Measurements from ENCODE around the gene OR8D2. TPM values are rescaled to one million over a fixed set of nuclear protein-coding genes. Genes with fewer than 3 reads are reported as not detected.

Gene OR8D2
- total RNA-seq, 1 experiment from 2014 or later, result not detected

DNA sequence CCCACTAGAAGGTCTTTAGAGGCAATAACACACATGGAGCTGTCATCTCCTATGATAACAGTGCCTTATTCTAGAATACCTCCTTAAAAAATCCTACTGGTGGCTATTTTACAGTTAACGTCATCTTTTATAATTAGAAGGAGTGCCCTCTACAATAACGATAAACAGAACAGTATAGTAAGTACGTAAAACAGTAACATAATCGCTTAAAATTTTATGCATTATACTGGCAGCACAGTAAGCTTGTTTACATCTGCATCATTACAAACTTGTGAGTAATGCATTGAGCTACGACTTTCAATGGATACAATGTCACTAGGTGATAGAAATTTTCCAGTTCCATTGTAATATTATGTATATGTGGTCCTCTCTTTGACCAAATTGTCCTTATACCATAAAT is 24.3 kb upstream of the OR8D2 start:
- TF ChIP-seq ZMAT4 (CRISPR knock-in tag; IDR thresholded peaks at IDR 0.05) (no peak), MYBL2 (CRISPR knock-in tag; IDR thresholded peaks at IDR 0.05) (no peak), ZNF232 (CRISPR knock-in tag; IDR thresholded peaks at IDR 0.05) (no peak), ATF1 (CRISPR knock-in tag; IDR thresholded peaks at IDR 0.05) (no peak), FOXP1 (CRISPR knock-in tag; IDR thresholded peaks at IDR 0.05; ENCODE audit: borderline replicate concordance) (no peak), ZNF263 (CRISPR knock-in tag; IDR thresholded peaks at IDR 0.05; ENCODE audit: low read depth) (no peak), CREB1 (CRISPR knock-in tag; IDR thresholded peaks at IDR 0.05) (no peak), HMGXB4 (CRISPR knock-in tag; IDR thresholded peaks at IDR 0.05) (no peak), RELA (CRISPR knock-in tag; IDR thresholded peaks at IDR 0.05; ENCODE audit: borderline replicate concordance) (no peak), E2F5 (CRISPR knock-in tag; IDR thresholded peaks at IDR 0.05) (no peak), TEAD1 (CRISPR knock-in tag; IDR thresholded peaks at IDR 0.05) (no peak), HMGA2 (CRISPR knock-in tag; IDR thresholded peaks at IDR 0.05) (no peak)
- TF ChIP-seq, protein P1, sequence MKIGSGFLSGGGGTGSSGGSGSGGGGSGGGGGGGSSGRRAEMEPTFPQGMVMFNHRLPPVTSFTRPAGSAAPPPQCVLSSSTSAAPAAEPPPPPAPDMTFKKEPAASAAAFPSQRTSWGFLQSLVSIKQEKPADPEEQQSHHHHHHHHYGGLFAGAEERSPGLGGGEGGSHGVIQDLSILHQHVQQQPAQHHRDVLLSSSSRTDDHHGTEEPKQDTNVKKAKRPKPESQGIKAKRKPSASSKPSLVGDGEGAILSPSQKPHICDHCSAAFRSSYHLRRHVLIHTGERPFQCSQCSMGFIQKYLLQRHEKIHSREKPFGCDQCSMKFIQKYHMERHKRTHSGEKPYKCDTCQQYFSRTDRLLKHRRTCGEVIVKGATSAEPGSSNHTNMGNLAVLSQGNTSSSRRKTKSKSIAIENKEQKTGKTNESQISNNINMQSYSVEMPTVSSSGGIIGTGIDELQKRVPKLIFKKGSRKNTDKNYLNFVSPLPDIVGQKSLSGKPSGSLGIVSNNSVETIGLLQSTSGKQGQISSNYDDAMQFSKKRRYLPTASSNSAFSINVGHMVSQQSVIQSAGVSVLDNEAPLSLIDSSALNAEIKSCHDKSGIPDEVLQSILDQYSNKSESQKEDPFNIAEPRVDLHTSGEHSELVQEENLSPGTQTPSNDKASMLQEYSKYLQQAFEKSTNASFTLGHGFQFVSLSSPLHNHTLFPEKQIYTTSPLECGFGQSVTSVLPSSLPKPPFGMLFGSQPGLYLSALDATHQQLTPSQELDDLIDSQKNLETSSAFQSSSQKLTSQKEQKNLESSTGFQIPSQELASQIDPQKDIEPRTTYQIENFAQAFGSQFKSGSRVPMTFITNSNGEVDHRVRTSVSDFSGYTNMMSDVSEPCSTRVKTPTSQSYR (CRISPR knock-in tag; IDR thresholded peaks at IDR 0.05), result no peak
- TF ChIP-seq, protein P2, sequence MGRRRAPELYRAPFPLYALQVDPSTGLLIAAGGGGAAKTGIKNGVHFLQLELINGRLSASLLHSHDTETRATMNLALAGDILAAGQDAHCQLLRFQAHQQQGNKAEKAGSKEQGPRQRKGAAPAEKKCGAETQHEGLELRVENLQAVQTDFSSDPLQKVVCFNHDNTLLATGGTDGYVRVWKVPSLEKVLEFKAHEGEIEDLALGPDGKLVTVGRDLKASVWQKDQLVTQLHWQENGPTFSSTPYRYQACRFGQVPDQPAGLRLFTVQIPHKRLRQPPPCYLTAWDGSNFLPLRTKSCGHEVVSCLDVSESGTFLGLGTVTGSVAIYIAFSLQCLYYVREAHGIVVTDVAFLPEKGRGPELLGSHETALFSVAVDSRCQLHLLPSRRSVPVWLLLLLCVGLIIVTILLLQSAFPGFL (CRISPR knock-in tag; IDR thresholded peaks at IDR 0.05; ENCODE audit: borderline replicate concordance), result no peak
- H3K4me3 Mint-ChIP-seq, result no peak overlapping the region
- H3K27ac Mint-ChIP-seq, result no peak overlapping the region
- CTCF ChIA-PET, result no interaction called here
- POLR2A ChIA-PET, result no interaction called here
- ATAC-seq (no peak), DNase-seq (ENCODE audit: low spot score) (no peak)
- H3K27me3 Mint-ChIP-seq (ENCODE audit: low read depth), result no peaks in the 10 kb centered on the region
- peaks cover 22% of the 10 kb centered on the region for H3K9me3 Mint-ChIP-seq
- no peaks in the 10 kb centered on the region for H3K4me1 Mint-ChIP-seq
- H3K36me3 Mint-ChIP-seq, result no peaks in the 10 kb centered on the region

GRCh38 chr11:124340142-124340447 is 20.1 kb upstream of the OR8D2 start:
- ATAC-seq (no peak), DNase-seq (ENCODE audit: low spot score) (no peak)
- Mint-ChIP-seq H3K27ac (no peak overlapping the region), H3K36me3 (no peaks in the 10 kb centered on the region), H3K4me3 (no peak overlapping the region), H3K9me3 (peaks cover 4% of the 10 kb centered on the region), H3K4me1 (no peaks in the 10 kb centered on the region), H3K27me3 (ENCODE audit: low read depth) (no peaks in the 10 kb centered on the region; the same call in 1 of the 2 replicates)
- TF ChIP-seq EMX1 (CRISPR knock-in tag; IDR thresholded peaks at IDR 0.05) (no peak), NFE2L1 (CRISPR knock-in tag; IDR thresholded peaks at IDR 0.05) (no peak), AR (CRISPR knock-in tag; IDR thresholded peaks at IDR 0.05) (no peak), OVOL2 (CRISPR knock-in tag; IDR thresholded peaks at IDR 0.05; ENCODE audit: borderline replicate concordance) (no peak), MXD4 (CRISPR knock-in tag; IDR thresholded peaks at IDR 0.05; ENCODE audit: borderline replicate concordance) (no peak), ESRRA (CRISPR knock-in tag; IDR thresholded peaks at IDR 0.05; ENCODE audit: borderline replicate concordance) (no peak)
- TF ChIP-seq, protein P3, sequence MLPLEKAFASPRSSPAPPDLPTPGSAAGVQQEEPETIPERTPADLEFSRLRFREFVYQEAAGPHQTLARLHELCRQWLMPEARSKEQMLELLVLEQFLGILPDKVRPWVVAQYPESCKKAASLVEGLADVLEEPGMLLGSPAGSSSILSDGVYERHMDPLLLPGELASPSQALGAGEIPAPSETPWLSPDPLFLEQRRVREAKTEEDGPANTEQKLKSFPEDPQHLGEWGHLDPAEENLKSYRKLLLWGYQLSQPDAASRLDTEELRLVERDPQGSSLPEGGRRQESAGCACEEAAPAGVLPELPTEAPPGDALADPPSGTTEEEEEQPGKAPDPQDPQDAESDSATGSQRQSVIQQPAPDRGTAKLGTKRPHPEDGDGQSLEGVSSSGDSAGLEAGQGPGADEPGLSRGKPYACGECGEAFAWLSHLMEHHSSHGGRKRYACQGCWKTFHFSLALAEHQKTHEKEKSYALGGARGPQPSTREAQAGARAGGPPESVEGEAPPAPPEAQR (CRISPR knock-in tag; IDR thresholded peaks at IDR 0.05), result no peak
- ChIA-PET POLR2A (no interaction called here), CTCF (no interaction called here)
